VCaP (cell line): Measurements from ENCODE around the gene CBLB.

Experiments
- H3K27ac ChIP-seq: fragments of 450-650 bp; 2 replicates; pipeline ENCODE4 v1.5.1; 2017
- CTCF ChIP-seq: fragments of 450-650 bp; conservative IDR thresholded peaks from 2 replicates; pipeline ENCODE4 v1.5.1; 2017; ENCODE audit warnings: mild to moderate bottlenecking, moderate library complexity

The CBLB gene

DNA sequence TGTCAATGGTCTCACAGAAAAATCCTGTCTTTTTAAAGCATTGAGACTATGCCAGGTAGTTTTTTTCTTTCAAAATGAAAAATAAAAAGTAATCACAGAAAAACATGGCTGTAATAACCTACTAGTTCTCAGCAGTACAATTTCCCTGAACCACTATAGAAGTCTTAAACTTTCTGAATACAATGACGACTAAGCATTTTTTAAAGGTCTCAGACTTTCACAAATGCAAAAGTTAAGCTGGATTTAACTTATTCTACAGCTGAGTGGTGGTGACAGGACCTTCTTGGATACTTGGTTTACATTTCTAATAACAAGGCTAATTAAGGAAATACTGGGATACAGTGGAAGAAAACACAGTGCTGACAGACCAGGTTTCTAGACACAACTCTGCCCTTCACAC is 81.8 kb downstream of the CBLB start:
- TF ChIP-seq CTCF: no peak
- no peak overlapping the region for H3K27ac ChIP-seq

DNA sequence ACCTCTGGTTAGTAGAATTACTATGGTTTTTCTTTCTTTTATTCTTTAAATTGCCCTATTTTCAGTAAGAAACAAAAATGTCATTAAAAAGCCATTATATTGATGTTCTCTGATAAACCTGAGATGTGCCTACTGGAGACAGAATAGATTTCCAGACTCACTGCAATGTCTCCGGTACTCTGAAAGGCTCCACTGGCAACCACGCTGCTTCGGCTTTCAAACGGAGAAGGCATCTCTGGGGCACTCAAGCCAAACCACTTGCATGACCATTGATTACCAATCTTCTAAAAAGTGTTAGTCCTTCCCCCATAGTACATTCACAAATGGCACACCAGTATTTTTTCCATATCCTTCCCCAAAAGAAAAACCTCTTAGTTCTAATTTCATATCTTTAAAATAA is 82.6 kb downstream of the CBLB start:
- TF ChIP-seq CTCF: no peak
- no peak overlapping the region for H3K27ac ChIP-seq

GRCh38 chr3:105785803-105786202 is 83.0 kb downstream of the CBLB start:
- no peak for TF ChIP-seq CTCF
- H3K27ac ChIP-seq: no peak overlapping the region

- TF ChIP-seq CTCF: no peak
- no peak overlapping the region for H3K27ac ChIP-seq
Observed at GRCh38 chr3:105783631-105784030, 85.2 kb downstream of the CBLB start.

DNA sequence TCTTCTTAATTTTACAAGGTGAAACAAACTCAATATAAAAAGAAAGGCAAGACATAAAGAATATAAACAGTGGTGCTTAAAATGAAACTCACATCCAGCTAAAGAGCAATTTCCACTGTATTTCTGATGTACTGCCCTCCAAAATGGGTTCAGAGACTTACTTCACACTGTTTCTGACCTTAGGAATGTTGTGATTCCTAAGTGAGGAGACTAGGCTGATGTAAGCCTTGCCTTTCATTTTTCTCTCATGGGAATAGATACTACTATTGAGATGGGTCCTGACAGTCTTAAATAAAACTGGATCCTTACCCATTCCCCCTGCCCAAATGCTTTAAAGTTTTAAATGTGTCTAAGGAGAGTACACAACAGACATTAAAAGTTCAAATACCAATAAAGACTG is 86.9 kb downstream of the CBLB start:
- TF ChIP-seq CTCF: no peak
- H3K27ac ChIP-seq: no peak overlapping the region

- no peak for TF ChIP-seq CTCF
Observed at GRCh38 chr3:105780107-105780506, 88.7 kb downstream of the CBLB start.

DNA sequence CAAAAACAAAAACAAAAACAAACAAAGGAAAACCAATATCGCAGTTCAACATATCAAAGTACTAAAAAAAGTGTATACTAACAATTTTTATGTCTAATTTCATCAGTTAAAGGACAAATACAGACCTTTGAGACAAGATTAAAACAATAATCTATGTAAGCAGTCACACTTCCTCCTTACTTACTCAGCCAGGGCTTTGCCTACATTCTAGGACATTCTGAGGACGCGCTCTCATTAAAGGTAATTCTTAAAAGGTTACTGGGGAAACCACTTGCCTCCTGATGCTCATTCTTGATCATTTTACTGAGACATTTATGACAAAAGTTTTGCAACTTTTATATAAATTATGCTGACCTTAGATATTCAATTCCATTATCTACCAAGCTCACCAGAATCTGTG is 93.4 kb downstream of the CBLB start:
- no peak for TF ChIP-seq CTCF
- no peak overlapping the region for H3K27ac ChIP-seq

More at GRCh38 chr3:105780107-105780506, 88.7 kb downstream of the CBLB start:
- no peak overlapping the region for H3K27ac ChIP-seq
